ENCODE measurements around the gene SLC8A1.

DNA sequence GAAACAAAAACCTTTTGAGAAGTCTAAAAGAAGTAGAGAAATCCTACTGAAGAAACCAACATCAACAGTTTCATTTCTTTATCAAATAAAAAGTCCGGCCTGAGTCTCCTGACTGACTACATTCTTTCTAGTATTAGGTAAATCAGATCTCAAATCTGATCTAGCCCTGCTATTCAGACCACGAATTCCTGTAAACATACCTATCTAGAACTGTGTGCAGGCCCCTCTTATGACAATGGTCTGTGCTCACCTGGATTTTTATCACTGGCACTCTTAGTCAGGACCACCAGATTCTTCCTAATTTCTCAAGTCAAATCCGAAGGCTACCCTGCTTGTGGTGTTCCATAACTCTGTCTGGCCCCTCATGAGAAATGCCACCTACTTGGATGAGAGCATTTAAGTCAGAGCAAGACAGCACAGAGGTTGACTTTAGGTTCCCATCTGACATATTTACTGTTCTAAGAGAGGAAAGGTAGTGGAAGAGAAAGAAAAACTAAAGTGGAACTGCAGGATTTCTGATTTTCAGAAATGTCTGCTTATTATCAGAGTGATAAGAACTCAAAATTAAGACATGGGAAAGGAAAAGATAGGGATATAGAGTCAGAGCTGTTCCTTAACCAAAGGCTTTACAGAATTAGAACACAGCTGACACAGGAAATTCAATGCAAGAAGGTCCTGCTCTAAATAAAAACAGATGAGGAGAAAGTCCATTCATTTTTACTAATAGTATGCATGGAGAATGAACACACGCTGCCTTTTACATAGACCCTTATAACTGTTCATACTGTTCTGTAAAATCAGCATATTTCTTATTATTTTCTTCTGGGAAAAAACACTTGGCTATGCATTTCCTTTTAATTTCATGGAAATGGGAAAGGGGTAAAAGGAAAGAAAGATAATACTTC lies 56.5 kb downstream of the SLC8A1 start:
- TF ChIP-seq, protein P1, sequence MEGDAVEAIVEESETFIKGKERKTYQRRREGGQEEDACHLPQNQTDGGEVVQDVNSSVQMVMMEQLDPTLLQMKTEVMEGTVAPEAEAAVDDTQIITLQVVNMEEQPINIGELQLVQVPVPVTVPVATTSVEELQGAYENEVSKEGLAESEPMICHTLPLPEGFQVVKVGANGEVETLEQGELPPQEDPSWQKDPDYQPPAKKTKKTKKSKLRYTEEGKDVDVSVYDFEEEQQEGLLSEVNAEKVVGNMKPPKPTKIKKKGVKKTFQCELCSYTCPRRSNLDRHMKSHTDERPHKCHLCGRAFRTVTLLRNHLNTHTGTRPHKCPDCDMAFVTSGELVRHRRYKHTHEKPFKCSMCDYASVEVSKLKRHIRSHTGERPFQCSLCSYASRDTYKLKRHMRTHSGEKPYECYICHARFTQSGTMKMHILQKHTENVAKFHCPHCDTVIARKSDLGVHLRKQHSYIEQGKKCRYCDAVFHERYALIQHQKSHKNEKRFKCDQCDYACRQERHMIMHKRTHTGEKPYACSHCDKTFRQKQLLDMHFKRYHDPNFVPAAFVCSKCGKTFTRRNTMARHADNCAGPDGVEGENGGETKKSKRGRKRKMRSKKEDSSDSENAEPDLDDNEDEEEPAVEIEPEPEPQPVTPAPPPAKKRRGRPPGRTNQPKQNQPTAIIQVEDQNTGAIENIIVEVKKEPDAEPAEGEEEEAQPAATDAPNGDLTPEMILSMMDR (IDR thresholded peaks at IDR 0.05): no peak
- no peak for TF ChIP-seq EZH2 (IDR thresholded peaks at IDR 0.05; ENCODE audit: borderline replicate concordance, insufficient read depth, low read depth, low read length, poor library complexity, severe bottlenecking)

Measured in B cell (primary cell).